GM12873 (cell line): ENCODE data around the gene WDR5B.

ENCODE experiments used
- TF ChIP-seq, protein P1 (sequence below): IDR thresholded peaks from 2 replicates; pipeline ENCODE4 v1.5.1; 2012; ENCODE audit warnings: low read depth, mild to moderate bottlenecking, moderate library complexity, low read length, control low read depth; ENCODE audit not compliant: insufficient read depth; ENCODE audit errors: missing control alignments

The WDR5B gene

DNA sequence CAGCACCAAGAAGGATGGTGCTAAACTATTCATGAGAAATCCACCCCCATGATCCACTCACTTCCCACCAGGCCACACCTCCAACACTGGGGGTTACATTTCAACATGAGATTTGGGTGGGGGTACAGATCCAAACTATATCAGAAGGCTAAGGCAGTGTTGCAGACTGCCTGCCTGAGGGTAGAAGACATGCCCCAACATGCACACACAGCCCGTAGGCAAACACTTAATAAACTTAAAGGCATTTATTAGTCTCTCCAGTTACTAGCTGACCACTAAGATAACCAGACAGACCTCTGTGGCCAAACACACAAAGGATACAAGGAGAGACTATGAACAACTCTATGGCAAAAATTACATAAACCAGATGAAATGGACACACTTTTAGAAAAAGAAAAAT is 21.7 kb downstream of the WDR5B start:
- TF ChIP-seq, protein P1, sequence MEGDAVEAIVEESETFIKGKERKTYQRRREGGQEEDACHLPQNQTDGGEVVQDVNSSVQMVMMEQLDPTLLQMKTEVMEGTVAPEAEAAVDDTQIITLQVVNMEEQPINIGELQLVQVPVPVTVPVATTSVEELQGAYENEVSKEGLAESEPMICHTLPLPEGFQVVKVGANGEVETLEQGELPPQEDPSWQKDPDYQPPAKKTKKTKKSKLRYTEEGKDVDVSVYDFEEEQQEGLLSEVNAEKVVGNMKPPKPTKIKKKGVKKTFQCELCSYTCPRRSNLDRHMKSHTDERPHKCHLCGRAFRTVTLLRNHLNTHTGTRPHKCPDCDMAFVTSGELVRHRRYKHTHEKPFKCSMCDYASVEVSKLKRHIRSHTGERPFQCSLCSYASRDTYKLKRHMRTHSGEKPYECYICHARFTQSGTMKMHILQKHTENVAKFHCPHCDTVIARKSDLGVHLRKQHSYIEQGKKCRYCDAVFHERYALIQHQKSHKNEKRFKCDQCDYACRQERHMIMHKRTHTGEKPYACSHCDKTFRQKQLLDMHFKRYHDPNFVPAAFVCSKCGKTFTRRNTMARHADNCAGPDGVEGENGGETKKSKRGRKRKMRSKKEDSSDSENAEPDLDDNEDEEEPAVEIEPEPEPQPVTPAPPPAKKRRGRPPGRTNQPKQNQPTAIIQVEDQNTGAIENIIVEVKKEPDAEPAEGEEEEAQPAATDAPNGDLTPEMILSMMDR, result no peak

DNA sequence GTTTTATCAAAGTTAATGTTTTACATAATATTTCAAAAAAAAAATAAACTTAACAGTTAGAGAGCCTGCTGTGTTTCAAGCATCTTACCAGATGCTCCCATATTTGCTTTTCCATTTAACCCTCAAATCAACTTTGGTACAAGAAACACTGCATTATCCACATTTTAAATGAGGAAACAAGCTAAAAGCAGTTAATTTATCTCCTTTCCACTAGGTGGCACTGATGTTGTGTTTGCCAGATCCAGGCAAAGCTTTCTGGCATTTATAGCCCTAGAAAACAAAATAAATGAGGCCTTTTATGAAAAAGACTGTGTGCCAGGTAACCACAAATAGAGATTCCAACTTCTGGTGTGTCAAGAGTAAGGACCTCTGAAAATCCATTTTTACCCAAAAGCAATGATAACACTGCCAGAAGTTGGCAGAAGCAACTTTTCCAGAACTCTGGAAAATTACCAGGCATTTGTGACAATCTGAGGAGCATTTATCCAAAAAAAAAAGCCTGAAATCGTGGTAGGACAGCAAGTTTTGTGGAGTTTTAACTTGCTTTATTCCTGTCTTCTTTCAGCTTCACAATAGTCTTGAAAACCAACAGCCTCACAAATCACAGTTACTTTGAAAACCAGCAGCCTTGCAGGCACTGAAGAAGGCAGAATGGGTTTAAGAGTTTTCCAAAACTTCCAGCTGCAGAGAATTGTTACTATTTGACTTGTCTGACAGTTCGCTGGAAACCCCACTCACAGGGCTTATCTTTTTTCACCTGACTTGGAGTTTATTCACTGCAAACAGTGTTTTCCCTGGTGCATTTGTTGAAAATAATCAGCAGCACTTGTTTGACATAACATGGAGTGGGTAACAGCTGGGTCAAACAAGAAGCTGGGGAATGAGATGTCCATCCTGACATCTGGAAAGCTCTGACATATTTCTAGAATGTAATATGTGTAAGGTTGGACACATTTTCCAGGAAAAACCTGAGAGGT is 22.7 kb downstream of the WDR5B start:
- TF ChIP-seq, protein P1, result peak; percentile 67

DNA sequence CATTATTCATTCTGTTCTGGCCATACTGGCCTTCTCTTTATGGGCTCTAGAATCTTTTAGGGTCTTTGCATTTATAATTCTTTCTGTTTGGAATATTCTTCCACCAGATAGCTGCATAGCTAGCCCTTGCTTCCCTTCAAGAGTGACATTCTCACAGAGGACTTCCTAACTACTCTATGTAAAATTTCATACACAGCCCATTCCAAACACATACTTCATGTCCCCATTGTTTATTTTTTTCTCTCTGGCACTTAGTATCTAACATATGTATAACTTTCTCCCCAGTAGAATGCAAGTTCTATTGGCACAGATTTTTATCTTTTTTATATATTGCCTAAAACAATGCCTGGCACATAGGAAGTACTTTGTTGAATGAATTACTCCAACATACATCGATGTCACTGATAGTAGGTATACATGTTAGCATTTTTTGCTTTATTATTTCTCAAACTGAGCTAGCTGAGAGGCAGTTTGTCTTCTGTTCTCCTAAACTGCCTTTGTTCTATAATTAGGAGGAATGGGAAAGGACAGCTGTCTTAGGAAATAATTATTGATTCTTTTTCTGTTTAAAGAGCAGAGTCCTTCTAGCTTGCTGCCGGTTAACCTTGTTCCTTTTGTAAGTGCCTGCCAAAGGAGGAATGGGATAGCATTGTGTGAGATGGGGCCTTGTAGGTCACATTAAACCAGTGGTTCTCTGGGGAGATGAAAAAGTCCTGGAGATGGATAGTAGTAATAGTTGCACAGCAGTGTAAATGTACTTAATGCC is 24.0 kb downstream of the WDR5B start:
- TF ChIP-seq, protein P1, result no peak

DNA sequence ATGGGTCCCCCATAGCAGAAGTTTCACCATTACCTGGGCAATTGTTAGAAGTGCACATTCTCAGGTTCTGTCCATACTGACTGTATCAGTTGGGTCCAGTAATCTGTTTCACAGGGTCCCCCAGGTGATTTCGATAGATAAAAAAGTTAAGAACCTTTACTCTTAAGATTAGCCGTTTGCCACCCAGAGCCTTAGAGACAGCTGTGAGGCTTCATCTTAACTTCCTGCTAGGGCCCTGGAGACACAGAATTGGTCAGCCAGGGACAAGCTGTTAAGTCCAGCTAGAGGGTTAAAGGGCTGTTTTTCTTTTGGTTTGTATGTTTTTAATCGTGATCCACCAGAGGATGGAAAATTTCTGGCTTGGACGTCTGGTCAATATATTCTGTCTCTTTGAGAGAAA is 25.2 kb downstream of the WDR5B start:
- TF ChIP-seq, protein P1, result no peak

DNA sequence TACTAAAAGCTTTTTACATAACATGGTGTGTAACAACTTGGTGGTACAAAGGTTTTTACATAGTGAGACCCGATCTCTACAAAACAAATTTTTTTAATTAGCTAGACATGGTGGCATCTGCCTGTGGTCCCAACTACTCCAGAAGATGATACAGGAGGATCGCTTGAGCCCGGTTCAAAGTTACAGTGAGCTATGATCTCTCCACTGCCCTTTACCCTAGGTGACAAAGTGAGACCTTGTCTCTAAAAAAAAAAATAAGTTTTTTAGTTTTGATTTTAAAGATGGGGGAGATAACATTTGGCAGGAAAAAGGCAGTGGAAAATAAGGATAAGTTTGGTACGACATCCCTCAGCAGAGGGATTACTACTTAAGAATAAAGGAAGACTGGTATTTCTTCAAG is 26.0 kb downstream of the WDR5B start:
- TF ChIP-seq, protein P1, result no peak

DNA sequence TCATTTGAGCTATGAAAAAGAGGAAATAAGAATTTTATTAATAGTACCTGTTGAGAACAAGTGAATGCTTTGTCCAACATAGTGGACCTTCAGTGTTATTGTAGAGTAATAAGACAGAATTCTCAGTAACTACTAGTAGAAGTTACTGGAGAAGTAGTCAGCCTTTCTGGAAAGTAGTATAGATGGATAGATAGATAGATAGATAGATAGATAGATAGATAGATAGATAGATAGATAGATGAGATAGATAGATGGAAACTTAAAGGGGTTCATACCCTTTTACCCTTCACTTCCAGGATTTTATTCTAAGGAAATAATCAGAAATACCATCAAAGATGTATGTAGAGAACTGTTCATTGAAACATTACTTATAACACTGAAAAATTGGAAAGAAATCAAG is 26.7 kb downstream of the WDR5B start:
- TF ChIP-seq, protein P1, result no peak

DNA sequence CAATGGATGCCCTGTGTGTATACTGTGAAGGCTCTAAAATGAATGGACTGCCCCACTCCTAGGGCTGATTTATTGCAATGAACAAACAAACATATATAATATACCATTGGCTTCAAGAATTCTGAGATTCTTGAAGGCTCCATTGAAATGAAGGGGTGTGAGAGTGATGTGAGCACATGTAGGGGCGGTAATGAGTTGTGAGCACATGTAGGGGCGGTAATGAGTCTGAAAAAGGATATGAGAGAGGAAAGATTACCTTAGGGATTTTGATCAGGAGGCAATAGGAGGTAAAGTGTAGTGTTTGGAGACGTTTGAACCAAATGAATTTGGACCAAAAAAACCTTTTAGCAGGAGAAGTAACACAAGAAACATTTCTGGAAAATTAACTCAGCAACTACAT is 28.2 kb downstream of the WDR5B start:
- TF ChIP-seq, protein P1, result peak; percentile 5
